Neuronal stem cell (in vitro differentiated cells): Measurements from ENCODE around the gene C5orf63.

Experiments
- DNase-seq: peaks from one replicate; pipeline ENCODE4 v3.0.0-alpha.2; 2013; ENCODE audit warnings: low spot score
- H2AFZ ChIP-seq: one replicate; pipeline ENCODE4 v1.6.1; 2013; ENCODE audit warnings: mild to moderate bottlenecking, low read length, inconsistent platforms
- H2AK5ac ChIP-seq: 2 replicates; pipeline ENCODE4 v1.6.1; 2013; ENCODE audit warnings: low read depth, mild to moderate bottlenecking, inconsistent platforms, low read length, moderate library complexity, mixed read lengths
- H2BK120ac ChIP-seq: 2 replicates; pipeline ENCODE4 v1.6.1; 2013; ENCODE audit warnings: low read depth, mild to moderate bottlenecking, inconsistent platforms, low read length, moderate library complexity, mixed read lengths
- H2BK12ac ChIP-seq: one replicate; pipeline ENCODE4 v1.6.1; 2013; ENCODE audit warnings: low read length, inconsistent platforms
- H2BK15ac ChIP-seq: 2 replicates; pipeline ENCODE4 v1.6.1; 2013; ENCODE audit warnings: mild to moderate bottlenecking, low read length, inconsistent platforms, mixed read lengths
- H2BK5ac ChIP-seq: one replicate; pipeline ENCODE4 v1.6.1; 2013; ENCODE audit warnings: inconsistent platforms, mild to moderate bottlenecking, low read length, moderate library complexity
- H3K14ac ChIP-seq: one replicate; pipeline ENCODE4 v1.6.1; 2013; ENCODE audit warnings: low read length, inconsistent platforms
- H3K18ac ChIP-seq: 2 replicates; pipeline ENCODE4 v1.6.1; 2013; ENCODE audit warnings: low read length, inconsistent platforms
- H3K23ac ChIP-seq: 2 replicates; pipeline ENCODE4 v1.6.1; 2013; ENCODE audit warnings: low read depth, mild to moderate bottlenecking, mixed read lengths, low read length, inconsistent platforms; ENCODE audit not compliant: poor library complexity
- H3K27ac ChIP-seq: replicated peaks from 3 replicates; pipeline ENCODE4 v1.5.1; 2013; ENCODE audit warnings: low read length, inconsistent platforms
- H3K27me3 ChIP-seq, 3 experiments: 2 replicates each; pipeline ENCODE4 v1.6.1; 2013; ENCODE audit warnings: low read length in 3 of 3, mild to moderate bottlenecking in 2 of 3, inconsistent platforms in 1 of 3, low read depth in 1 of 3, mixed read lengths in 1 of 3, moderate library complexity in 1 of 3; ENCODE audit not compliant: control insufficient read depth in 3 of 3, insufficient read depth in 3 of 3
- H3K36me3 ChIP-seq, 2 donors: replicated peaks in 1 of 2; 2 replicates each; pipeline ENCODE4 v1.6.1; 2013; ENCODE audit warnings: low read length in 2 of 2; ENCODE audit not compliant: control insufficient read depth in 2 of 2, insufficient read depth in 2 of 2
- H3K4ac ChIP-seq: 2 replicates; pipeline ENCODE4 v1.6.1; 2013; ENCODE audit warnings: inconsistent platforms, mild to moderate bottlenecking, low read length, moderate library complexity
- H3K4me1 ChIP-seq, 2 donors: 1 replicate in 1 of 2; 2 replicates in 1 of 2; pipeline ENCODE4 v1.6.1; 2013; ENCODE audit warnings: low read length in 2 of 2, low read depth in 1 of 2; ENCODE audit not compliant: control insufficient read depth in 2 of 2, insufficient read depth in 1 of 2
- H3K4me2 ChIP-seq: one replicate; pipeline ENCODE4 v1.6.1; 2013; ENCODE audit warnings: mild to moderate bottlenecking, low read length, inconsistent platforms; ENCODE audit not compliant: insufficient read depth, poor library complexity, severe bottlenecking
- H3K4me3 ChIP-seq, 2 donors: 2 replicates each; pipeline ENCODE4 v1.5.1; 2013; ENCODE audit warnings: low read length in 2 of 2, mild to moderate bottlenecking in 2 of 2, inconsistent platforms in 1 of 2, moderate library complexity in 1 of 2
- H3K79me1 ChIP-seq: one replicate; pipeline ENCODE4 v1.6.1; 2013; ENCODE audit warnings: low read depth, mild to moderate bottlenecking, inconsistent platforms, low read length, moderate library complexity
- H3K9ac ChIP-seq: one replicate; pipeline ENCODE4 v1.6.1; 2013; ENCODE audit warnings: mild to moderate bottlenecking, low read depth, low read length, inconsistent platforms; ENCODE audit not compliant: poor library complexity
- H3K9me3 ChIP-seq, 2 donors: replicated peaks in 1 of 2; 2 replicates each; pipeline versions ENCODE3 to v1.6.1; 2013; ENCODE audit warnings: low read length in 2 of 2, mild to moderate bottlenecking in 2 of 2, inconsistent platforms in 1 of 2, low read depth in 1 of 2, mixed read lengths in 1 of 2, moderate library complexity in 1 of 2; ENCODE audit not compliant: control insufficient read depth in 2 of 2, insufficient read depth in 1 of 2
- H4K8ac ChIP-seq: one replicate; pipeline ENCODE4 v1.6.1; 2013; ENCODE audit warnings: low read depth, mild to moderate bottlenecking, inconsistent platforms, low read length, moderate library complexity
- H4K91ac ChIP-seq: one replicate; pipeline ENCODE4 v1.6.1; 2013; ENCODE audit warnings: low read length, low read depth, mild to moderate bottlenecking, inconsistent platforms; ENCODE audit not compliant: poor library complexity
- whole genome bisulfite sequencing, 2 donors: extraction: QIAGEN DNeasy Blood & Tissue Kit; methylation state at CpG; one replicate each; pipeline ENCODE4 v1.1.7; 2013; ENCODE audit warnings: missing lambda C conversion rate in 2 of 2, mixed read lengths in 1 of 2; ENCODE audit not compliant: insufficient read length in 2 of 2, insufficient replicate concordance in 1 of 2; ENCODE audit errors: extremely low coverage in 2 of 2; 5-methylcytosine and 5-hydroxymethylcytosine counted together

C5orf63 gene

GRCh38 chr5:127101935-127102334, 28.6 kb upstream of the C5orf63 start:
- Histone ChIP-seq H2BK12ac (no peak overlapping the region), H3K36me3 (no peaks in the 10 kb centered on the region), H3K27me3 (no peaks in the 10 kb centered on the region), H3K4me3 (no peak overlapping the region), H2BK5ac (no peak overlapping the region), H3K14ac (no peak overlapping the region), H3K79me1 (no peaks in the 10 kb centered on the region), H2BK120ac (no peak overlapping the region), H2AK5ac (no peak overlapping the region), H4K8ac (no peak overlapping the region), H2AFZ (no peak overlapping the region), H3K9me3 (no peaks in the 10 kb centered on the region), H4K91ac (no peak overlapping the region), H3K27ac (no peak overlapping the region), H3K9ac (no peak overlapping the region), H3K4me2 (no peak overlapping the region), H2BK15ac (no peak overlapping the region), H3K18ac (no peak overlapping the region), H3K4me1 (peaks cover 0 to 1% of the 10 kb centered on the region in 2 donors), H3K4ac (no peak overlapping the region), H3K23ac (no peak overlapping the region)
- no peak for DNase-seq

- no peak overlapping the region for H2AFZ ChIP-seq
- H2AK5ac ChIP-seq = no peak overlapping the region
- no peak overlapping the region for H3K4ac ChIP-seq
- H3K14ac ChIP-seq = no peak overlapping the region
- no peak overlapping the region for H3K4me2 ChIP-seq
- no peaks in the 10 kb centered on the region for H3K9me3 ChIP-seq
- DNase-seq = no peak
- H3K4me3 ChIP-seq = no peak overlapping the region
- no peak overlapping the region for H4K8ac ChIP-seq
- no peak overlapping the region for H2BK12ac ChIP-seq
- no peaks in the 10 kb centered on the region for H3K27me3 ChIP-seq
- no CpG with 5 or more reads among the region's 2 CpGs for WGBS, 2 donors
- no peaks in the 10 kb centered on the region for H3K79me1 ChIP-seq
- H2BK120ac ChIP-seq = no peak overlapping the region
- no peak overlapping the region for H3K9ac ChIP-seq
- no peak overlapping the region for H3K23ac ChIP-seq
- H2BK5ac ChIP-seq = no peak overlapping the region
- H3K18ac ChIP-seq = no peak overlapping the region
- no peak overlapping the region for H2BK15ac ChIP-seq
- no peak overlapping the region for H4K91ac ChIP-seq
- no peaks in the 10 kb centered on the region for H3K36me3 ChIP-seq
- peaks cover 0 to 3% of the 10 kb centered on the region in 2 donors for H3K4me1 ChIP-seq
- H3K27ac ChIP-seq = no peak overlapping the region
These were observed 28.2 kb upstream of the C5orf63 start for GRCh38 chr5:127101533-127101932.

- no peaks in the 10 kb centered on the region for H3K36me3 ChIP-seq
- no peak overlapping the region for H4K8ac ChIP-seq
- no peak overlapping the region for H3K18ac ChIP-seq
- H2AK5ac ChIP-seq = no peak overlapping the region
- no peak overlapping the region for H4K91ac ChIP-seq
- H3K23ac ChIP-seq = no peak overlapping the region
- H3K27ac ChIP-seq = no peak overlapping the region
- no CpG with 5 or more reads among the region's 3 CpGs for WGBS, 2 donors
- H2BK5ac ChIP-seq = no peak overlapping the region
- no peak overlapping the region for H2BK120ac ChIP-seq
- no peaks in the 10 kb centered on the region for H3K79me1 ChIP-seq
- no peak overlapping the region for H2AFZ ChIP-seq
- H3K4ac ChIP-seq = no peak overlapping the region
- no peak overlapping the region for H3K4me3 ChIP-seq
- no peaks in the 10 kb centered on the region for H3K9me3 ChIP-seq
- no peak overlapping the region for H2BK12ac ChIP-seq
- no peak overlapping the region for H3K4me2 ChIP-seq
- H3K4me1 ChIP-seq = peaks cover 0 to 13% of the 10 kb centered on the region in 2 donors
- no peak overlapping the region for H3K14ac ChIP-seq
- DNase-seq = no peak
- H3K27me3 ChIP-seq = no peaks in the 10 kb centered on the region
- no peak overlapping the region for H2BK15ac ChIP-seq
- H3K9ac ChIP-seq = no peak overlapping the region
These were observed 24.9 kb upstream of the C5orf63 start for GRCh38 chr5:127098241-127098640.

GRCh38 chr5:127097278-127097677, 24.0 kb upstream of the C5orf63 start:
- Histone ChIP-seq H3K14ac (no peak overlapping the region), H2BK120ac (no peak overlapping the region), H3K36me3 (no peaks in the 10 kb centered on the region), H3K23ac (no peak overlapping the region), H3K4me1 (peaks cover 7 to 15% of the 10 kb centered on the region in 2 donors), H2BK15ac (no peak overlapping the region), H4K8ac (no peak overlapping the region), H2BK12ac (no peak overlapping the region), H3K27me3 (no peaks in the 10 kb centered on the region), H3K9me3 (no peaks in the 10 kb centered on the region), H4K91ac (no peak overlapping the region), H2AFZ (peak overlapping the region; percentile 3), H2AK5ac (no peak overlapping the region), H3K4me3 (no peak overlapping the region), H2BK5ac (no peak overlapping the region), H3K79me1 (no peaks in the 10 kb centered on the region), H3K18ac (no peak overlapping the region), H3K4ac (no peak overlapping the region), H3K4me2 (no peak overlapping the region), H3K27ac (no peak overlapping the region), H3K9ac (no peak overlapping the region)
- WGBS, 2 donors = no CpG with 5 or more reads among the region's 3 CpGs
- no peak for DNase-seq
